ENCODE results near the gene TBC1D30. TPM values are rescaled to one million over a fixed set of nuclear protein-coding genes. Genes with fewer than 3 reads are reported as not detected.
A peak's percentile ranks its signal among the peaks of the same experiment; 100 is the strongest.

TBC1D30 gene
- total RNA-seq, 4 donors from 2014 or later, result 7.0 to 31.3 (median 9.0) TPM

DNA sequence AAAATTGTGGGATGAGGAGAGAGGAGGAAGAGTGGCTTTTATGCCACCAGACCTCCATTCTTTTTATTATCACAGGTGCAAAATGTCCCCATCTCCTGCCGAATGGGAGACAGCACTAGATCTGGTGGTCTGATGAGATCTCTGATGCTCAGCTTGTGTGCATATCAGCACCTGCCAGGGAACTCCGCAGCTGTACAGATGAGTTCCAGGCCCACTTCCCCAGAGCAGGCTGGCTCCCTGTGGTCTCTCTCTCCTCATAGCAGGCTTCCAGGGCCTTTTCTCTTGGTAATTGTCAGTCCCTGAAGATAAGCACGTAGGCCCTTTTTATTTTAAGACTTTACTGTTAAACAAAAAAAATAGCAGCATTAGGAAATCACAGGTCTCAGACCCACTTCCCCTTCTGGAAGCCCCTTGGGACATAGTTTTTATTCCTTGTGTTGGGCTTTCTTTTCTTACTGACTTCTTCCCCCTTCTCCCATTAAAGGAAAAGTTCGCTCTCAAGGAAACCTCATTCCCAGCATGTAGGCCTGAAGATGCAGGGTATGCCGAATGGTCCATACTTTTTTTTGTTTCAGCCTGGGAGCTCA is 4.5 kb upstream of the TBC1D30 start:
- H3K36me3 ChIP-seq, result no peaks in the 10 kb centered on the region
- H3K9me3 ChIP-seq, result no peaks in the 10 kb centered on the region
- peaks cover 9 to 10% of the 10 kb centered on the region in 2 donors for H3K4me1 ChIP-seq
- no peak for DNase-seq
- H3K27me3 ChIP-seq, result peaks cover 2% of the 10 kb centered on the region
- 85 to 91% methylated on average over 5 of the region's 5 CpGs for WGBS, 2 donors
- no peak overlapping the region for H3K4me3 ChIP-seq (replicated peaks in 1 of 3)
- TF ChIP-seq CTCF (IDR thresholded peaks at IDR 0.05), result no peak
- no peak for TF ChIP-seq POLR2A (IDR thresholded peaks at IDR 0.05)
- intact Hi-C loops (cut with DNase I), result no loop called here
- H3K27ac ChIP-seq, result no peak overlapping the region

GRCh38 chr12:64820593-64820992 is 3.9 kb upstream of the TBC1D30 start:
- 88% methylated on average over 3 of the region's 3 CpGs for WGBS, 2 donors
- Histone ChIP-seq H3K36me3 (no peaks in the 10 kb centered on the region), H3K27ac (no peak overlapping the region), H3K4me3 (replicated peaks in 1 of 3) (no peak overlapping the region), H3K27me3 (peaks cover 8% of the 10 kb centered on the region), H3K9me3 (no peaks in the 10 kb centered on the region), H3K4me1 (peaks cover 16% of the 10 kb centered on the region in 2 donors)
- no peak for DNase-seq
- TF ChIP-seq CTCF (IDR thresholded peaks at IDR 0.05), result no peak
- no peak for TF ChIP-seq POLR2A (IDR thresholded peaks at IDR 0.05)
- intact Hi-C loops (cut with DNase I), result no loop called here

GRCh38 chr12:64821116-64821630 is 3.3 kb upstream of the TBC1D30 start:
- Histone ChIP-seq H3K4me3 (replicated peaks in 1 of 3) (no peak overlapping the region), H3K27ac (no peak overlapping the region), H3K27me3 (peaks cover 8% of the 10 kb centered on the region), H3K9me3 (no peaks in the 10 kb centered on the region), H3K36me3 (no peaks in the 10 kb centered on the region), H3K4me1 (peaks cover 22% of the 10 kb centered on the region in 2 donors)
- DNase-seq, result no peak
- WGBS, 2 donors, result 71 to 88% methylated on average over 5 of the region's 5 CpGs
- intact Hi-C loops (cut with DNase I), result no loop called here
- no peak for TF ChIP-seq POLR2A (IDR thresholded peaks at IDR 0.05)
- TF ChIP-seq CTCF (IDR thresholded peaks at IDR 0.05), result no peak

GRCh38 chr12:64824130-64824499 is 332 bp upstream of the TBC1D30 start:
- TF ChIP-seq POLR2A (IDR thresholded peaks at IDR 0.05) (no peak), CTCF (IDR thresholded peaks at IDR 0.05) (no peak)
- Histone ChIP-seq H3K27ac (no peak overlapping the region), H3K9me3 (no peaks in the 10 kb centered on the region), H3K27me3 (peaks cover 13% of the 10 kb centered on the region), H3K4me3 (replicated peaks in 1 of 3) (peak overlapping the region in 1 of 3 donors; percentile 26), H3K36me3 (no peaks in the 10 kb centered on the region), H3K4me1 (peaks cover 24 to 25% of the 10 kb centered on the region in 2 donors)
- 3 to 8% methylated on average over 12 to 16 of the region's 16 CpGs for WGBS, 2 donors
- DNase-seq, result no peak
- intact Hi-C loops (cut with DNase I), result no loop called here

GRCh38 chr12:64825143-64826021 is 935 bp downstream of the TBC1D30 start:
- peaks cover 13% of the 10 kb centered on the region for H3K27me3 ChIP-seq
- H3K36me3 ChIP-seq, result no peaks in the 10 kb centered on the region
- peak; percentile 29 for DNase-seq
- peak overlapping the region in 1 of 3 donors; percentile 26 for H3K4me3 ChIP-seq (replicated peaks in 1 of 3)
- 2 to 4% methylated on average over 29 to 30 of the region's 51 CpGs for WGBS, 2 donors
- H3K9me3 ChIP-seq, result no peaks in the 10 kb centered on the region
- intact Hi-C loops (cut with DNase I), result no loop called here
- TF ChIP-seq POLR2A (IDR thresholded peaks at IDR 0.05), result no peak
- TF ChIP-seq CTCF (IDR thresholded peaks at IDR 0.05), result no peak
- H3K4me1 ChIP-seq, result peaks cover 24 to 25% of the 10 kb centered on the region in 2 donors
- no peak overlapping the region for H3K27ac ChIP-seq
